Hepatocyte (in vitro differentiated cells): Measurements from ENCODE around the gene DEFB132. TPM values are rescaled to one million over a fixed set of nuclear protein-coding genes. Genes with fewer than 3 reads are reported as not detected.
"Not testable (repeated sequence)": the region's sequence is repeated elsewhere in the genome, so short reads cannot be mapped to it uniquely, and the experiment has no call there.

ENCODE experiments used
- DNase-seq: peaks from one replicate; pipeline ENCODE4 v3.0.0-alpha.2; 2016; ENCODE audit warnings: low spot score
- H2AFZ ChIP-seq: fragments of 200-600 bp; sonication (generic); 2 replicates; pipeline ENCODE4 v1.6.0; 2016; ENCODE audit warnings: antibody characterized with exemption, mild to moderate bottlenecking
- H3K27ac ChIP-seq: fragments of 200-600 bp; sonication (generic); 2 replicates; pipeline ENCODE4 v1.5.1; 2016; ENCODE audit warnings: mild to moderate bottlenecking
- H3K27me3 ChIP-seq: fragments of 200-600 bp; sonication (generic); 2 replicates; pipeline ENCODE4 v1.6.1; 2016
- H3K36me3 ChIP-seq: fragments of 200-600 bp; sonication (generic); replicated peaks from 2 replicates; pipeline ENCODE4 v1.5.1; 2016; ENCODE audit warnings: low read depth; ENCODE audit not compliant: insufficient read depth
- H3K4me1 ChIP-seq: fragments of 200-600 bp; sonication (generic); 2 replicates; pipeline ENCODE4 v1.5.1; 2016; ENCODE audit warnings: mild to moderate bottlenecking, moderate library complexity; ENCODE audit not compliant: insufficient read depth
- H3K4me2 ChIP-seq: fragments of 200-600 bp; sonication (generic); 2 replicates; pipeline ENCODE4 v1.6.0; 2016
- H3K4me3 ChIP-seq: fragments of 200-600 bp; sonication (generic); 2 replicates; pipeline ENCODE4 v1.5.1; 2016; ENCODE audit warnings: mild to moderate bottlenecking
- H3K79me2 ChIP-seq: fragments of 200-600 bp; sonication (generic); 2 replicates; pipeline ENCODE4 v1.6.0; 2017; ENCODE audit warnings: mild to moderate bottlenecking
- H3K9me2 ChIP-seq: fragments of 200-600 bp; sonication (generic); replicated peaks from 2 replicates; pipeline ENCODE4 v1.6.0; 2017; ENCODE audit warnings: mild to moderate bottlenecking; ENCODE audit not compliant: insufficient read depth
- H3K9me3 ChIP-seq: fragments of 200-600 bp; sonication (generic); 2 replicates; pipeline ENCODE4 v1.5.1; 2016; ENCODE audit warnings: low read depth, mild to moderate bottlenecking
- H4K20me1 ChIP-seq: fragments of 200-600 bp; sonication (generic); 2 replicates; pipeline ENCODE4 v1.6.0; 2016; ENCODE audit warnings: mild to moderate bottlenecking; ENCODE audit not compliant: insufficient read depth, poor library complexity, severe bottlenecking
- EZH2 ChIP-seq: fragments of 200-600 bp; sonication (generic); IDR thresholded peaks from 2 replicates; pipeline ENCODE4 v1.6.1; 2016; ENCODE audit warnings: antibody characterized with exemption, mild to moderate bottlenecking, borderline replicate concordance
- EZH2phosphoT487 ChIP-seq: fragments of 200-600 bp; sonication (generic); IDR thresholded peaks from one replicate; pipeline ENCODE4 v1.6.1; 2018; ENCODE audit warnings: antibody characterized with exemption, mild to moderate bottlenecking, low read depth, moderate library complexity; ENCODE audit not compliant: unreplicated experiment, severe bottlenecking
- WGBS: methylation state at CpG from one replicate; pipeline ENCODE4 v1.1.6; 2016; ENCODE audit warnings: low lambda C conversion rate; ENCODE audit errors: missing lambda C conversion rate; 5-methylcytosine and 5-hydroxymethylcytosine counted together
- polyA plus RNA-seq: library from polyadenylated mRNA; unstranded; fragments of >200 nt; fragmentation: Nextera tagmentation; extraction: Ambion mirVana; gene quantifications from 2 replicates; pipeline ENCODE4 v1.2.1, GENCODE V29; 2016
- total RNA-seq: library from RNA; depleted of rRNA; stranded (reverse); fragments of >200 nt; gene quantifications from 2 replicates; pipeline ENCODE4 v1.2.3, GENCODE V29; 2014
- TF ChIP-seq, protein P1 (sequence below): fragments of 200-600 bp; sonication (generic); IDR thresholded peaks from 2 replicates; pipeline ENCODE4 v1.5.1; 2016; ENCODE audit warnings: antibody characterized with exemption, mild to moderate bottlenecking; ENCODE audit not compliant: poor library complexity

DEFB132 gene
- total and polyA plus RNA-seq, 2 experiments from 2014 or later = not detected

- H3K4me3 ChIP-seq = no peak overlapping the region
- H4K20me1 ChIP-seq = no peaks in the 10 kb centered on the region
- H2AFZ ChIP-seq = peak overlapping the region; percentile 19
- WGBS = 77% methylated on average over 3 of the region's 3 CpGs
- no peaks in the 10 kb centered on the region for H3K4me1 ChIP-seq
- no peaks in the 10 kb centered on the region for H3K9me3 ChIP-seq
- TF ChIP-seq EZH2phosphoT487 (no peak), EZH2 (no peak)
- TF ChIP-seq, protein P1, sequence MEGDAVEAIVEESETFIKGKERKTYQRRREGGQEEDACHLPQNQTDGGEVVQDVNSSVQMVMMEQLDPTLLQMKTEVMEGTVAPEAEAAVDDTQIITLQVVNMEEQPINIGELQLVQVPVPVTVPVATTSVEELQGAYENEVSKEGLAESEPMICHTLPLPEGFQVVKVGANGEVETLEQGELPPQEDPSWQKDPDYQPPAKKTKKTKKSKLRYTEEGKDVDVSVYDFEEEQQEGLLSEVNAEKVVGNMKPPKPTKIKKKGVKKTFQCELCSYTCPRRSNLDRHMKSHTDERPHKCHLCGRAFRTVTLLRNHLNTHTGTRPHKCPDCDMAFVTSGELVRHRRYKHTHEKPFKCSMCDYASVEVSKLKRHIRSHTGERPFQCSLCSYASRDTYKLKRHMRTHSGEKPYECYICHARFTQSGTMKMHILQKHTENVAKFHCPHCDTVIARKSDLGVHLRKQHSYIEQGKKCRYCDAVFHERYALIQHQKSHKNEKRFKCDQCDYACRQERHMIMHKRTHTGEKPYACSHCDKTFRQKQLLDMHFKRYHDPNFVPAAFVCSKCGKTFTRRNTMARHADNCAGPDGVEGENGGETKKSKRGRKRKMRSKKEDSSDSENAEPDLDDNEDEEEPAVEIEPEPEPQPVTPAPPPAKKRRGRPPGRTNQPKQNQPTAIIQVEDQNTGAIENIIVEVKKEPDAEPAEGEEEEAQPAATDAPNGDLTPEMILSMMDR = no peak
- DNase-seq = no peak
- H3K36me3 ChIP-seq = no peaks in the 10 kb centered on the region
- H3K4me2 ChIP-seq = no peak overlapping the region
- H3K79me2 ChIP-seq = no peaks in the 10 kb centered on the region
- no peaks in the 10 kb centered on the region for H3K9me2 ChIP-seq
- H3K27me3 ChIP-seq = peaks cover 5% of the 10 kb centered on the region
- no peak overlapping the region for H3K27ac ChIP-seq
These were observed 19.6 kb upstream of the DEFB132 start for GRCh38 chr20:237929-238328.

DNA sequence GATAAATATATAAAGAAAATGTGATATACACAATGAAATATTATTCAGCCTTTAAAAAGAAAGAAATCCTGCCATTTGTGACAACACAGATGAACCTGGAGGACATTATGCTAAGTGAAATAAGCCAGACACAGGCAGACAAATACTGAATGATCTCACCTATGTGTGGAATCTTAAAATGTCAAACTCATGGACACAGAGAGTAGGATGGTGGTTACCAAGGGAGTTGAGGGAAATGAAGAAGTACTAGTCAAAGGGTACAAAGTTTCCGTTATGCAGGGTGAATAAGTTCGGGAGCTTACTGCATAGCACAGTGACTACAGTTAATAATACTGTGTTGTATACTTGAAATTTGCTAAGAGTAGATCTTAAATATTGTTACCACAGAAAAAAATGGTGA lies 14.6 kb upstream of the DEFB132 start:
- Histone ChIP-seq H3K36me3 (no peaks in the 10 kb centered on the region), H3K4me3 (no peak overlapping the region), H4K20me1 (no peaks in the 10 kb centered on the region), H3K79me2 (no peaks in the 10 kb centered on the region), H3K27ac (no peak overlapping the region), H3K27me3 (peaks cover 5% of the 10 kb centered on the region), H2AFZ (no peak overlapping the region), H3K9me3 (no peaks in the 10 kb centered on the region), H3K4me1 (no peaks in the 10 kb centered on the region), H3K4me2 (no peak overlapping the region), H3K9me2 (no peaks in the 10 kb centered on the region)
- TF ChIP-seq, protein P1 = no peak
- TF ChIP-seq EZH2 (no peak), EZH2phosphoT487 (no peak)
- 77% methylated on average over 2 of the region's 2 CpGs for WGBS
- no peak for DNase-seq

- WGBS = 30% methylated on average over 2 of the region's 2 CpGs
- no peak overlapping the region for H3K27ac ChIP-seq
- TF ChIP-seq EZH2 (no peak), EZH2phosphoT487 (no peak)
- TF ChIP-seq, protein P1 = no peak
These were observed 6.2 kb upstream of the DEFB132 start for GRCh38 chr20:251354-251753.

DNA sequence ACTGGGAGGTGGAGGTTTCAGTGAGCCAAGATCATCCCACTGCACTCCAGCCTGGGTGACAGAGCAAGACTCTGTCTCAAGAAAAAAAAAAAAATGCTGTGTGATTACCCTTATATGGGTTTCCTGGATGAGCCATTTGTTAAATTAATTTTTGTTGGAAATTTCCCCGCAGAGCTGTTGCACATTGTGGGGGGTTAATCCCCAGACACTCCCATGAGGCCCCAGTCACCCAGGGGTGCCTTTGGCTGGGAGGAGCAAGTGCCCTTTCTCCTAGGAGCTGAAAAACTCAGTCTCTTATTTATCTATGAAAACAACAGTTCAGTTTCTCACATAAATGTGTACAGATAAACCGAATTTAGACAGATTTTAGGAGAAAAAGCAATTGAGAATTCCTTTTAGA lies 4.7 kb upstream of the DEFB132 start:
- Histone ChIP-seq H3K4me2 (no peak overlapping the region), H3K36me3 (no peaks in the 10 kb centered on the region), H3K9me2 (no peaks in the 10 kb centered on the region), H3K4me3 (no peak overlapping the region), H4K20me1 (no peaks in the 10 kb centered on the region), H3K27me3 (no peaks in the 10 kb centered on the region), H2AFZ (no peak overlapping the region), H3K4me1 (no peaks in the 10 kb centered on the region), H3K79me2 (no peaks in the 10 kb centered on the region), H3K27ac (no peak overlapping the region), H3K9me3 (no peaks in the 10 kb centered on the region)
- 69% methylated on average over 2 of the region's 2 CpGs for WGBS
- no peak for DNase-seq
- TF ChIP-seq EZH2 (no peak), EZH2phosphoT487 (no peak)
- TF ChIP-seq, protein P1 = no peak

More at GRCh38 chr20:251354-251753, 6.2 kb upstream of the DEFB132 start:
- no peaks in the 10 kb centered on the region for H3K9me3 ChIP-seq
- H3K4me2 ChIP-seq = no peak overlapping the region
- no peaks in the 10 kb centered on the region for H3K9me2 ChIP-seq
- no peaks in the 10 kb centered on the region for H3K36me3 ChIP-seq
- H3K79me2 ChIP-seq = no peaks in the 10 kb centered on the region
- no peak for DNase-seq
- no peak overlapping the region for H3K4me3 ChIP-seq
- H3K4me1 ChIP-seq = no peaks in the 10 kb centered on the region
- no peaks in the 10 kb centered on the region for H4K20me1 ChIP-seq
- peak overlapping the region; percentile 33 for H2AFZ ChIP-seq
- no peaks in the 10 kb centered on the region for H3K27me3 ChIP-seq

- not testable (repeated sequence) for H3K79me2 ChIP-seq, H3K9me3 ChIP-seq, H2AFZ ChIP-seq, H3K36me3 ChIP-seq, H3K4me3 ChIP-seq, H3K27ac ChIP-seq, H3K4me1 ChIP-seq, H4K20me1 ChIP-seq, H3K4me2 ChIP-seq, DNase-seq, H3K9me2 ChIP-seq, H3K27me3 ChIP-seq
- WGBS = 22% methylated on average over 6 of the region's 6 CpGs
These were observed 4.1 kb upstream of the DEFB132 start for GRCh38 chr20:253447-253846.
